ENCODE data around the gene ZNF536. TPM values are rescaled to one million over a fixed set of nuclear protein-coding genes. Genes with fewer than 3 reads are reported as not detected.

The ZNF536 gene
- total and polyA plus RNA-seq, 2 of the 13 experiments (the other 11 are each of a cell fraction or from before 2014, with no cell fraction given): not detected

DNA sequence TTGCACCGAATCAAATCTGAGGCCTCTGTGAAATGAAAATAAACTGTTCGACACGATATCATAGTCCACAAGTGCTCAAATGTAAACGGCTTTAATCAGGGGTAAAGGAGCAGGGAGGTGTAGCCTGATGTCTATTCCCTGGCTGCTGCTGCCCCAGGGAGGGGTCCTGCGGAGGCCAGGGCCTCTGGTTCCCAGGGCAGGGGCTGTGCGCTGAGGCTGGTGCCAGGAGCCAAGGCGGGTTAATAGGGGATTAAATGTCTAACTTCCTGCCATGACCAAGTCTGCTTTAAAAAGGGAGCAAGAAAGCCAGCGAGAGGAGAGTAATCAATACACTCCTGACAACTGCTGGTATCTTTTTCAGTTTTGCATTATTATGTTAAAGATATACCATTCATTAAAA lies 59.4 kb downstream of the ZNF536 start:
- no peak for ATAC-seq
- in situ Hi-C loops (cut with HindIII; ENCODE audit: extremely low pct_ligation_motif_present, low pct_unique_long_range_greater_than_20kb): no loop called here
- no TSS peak for BruUV-seq (replicated peaks)

DNA sequence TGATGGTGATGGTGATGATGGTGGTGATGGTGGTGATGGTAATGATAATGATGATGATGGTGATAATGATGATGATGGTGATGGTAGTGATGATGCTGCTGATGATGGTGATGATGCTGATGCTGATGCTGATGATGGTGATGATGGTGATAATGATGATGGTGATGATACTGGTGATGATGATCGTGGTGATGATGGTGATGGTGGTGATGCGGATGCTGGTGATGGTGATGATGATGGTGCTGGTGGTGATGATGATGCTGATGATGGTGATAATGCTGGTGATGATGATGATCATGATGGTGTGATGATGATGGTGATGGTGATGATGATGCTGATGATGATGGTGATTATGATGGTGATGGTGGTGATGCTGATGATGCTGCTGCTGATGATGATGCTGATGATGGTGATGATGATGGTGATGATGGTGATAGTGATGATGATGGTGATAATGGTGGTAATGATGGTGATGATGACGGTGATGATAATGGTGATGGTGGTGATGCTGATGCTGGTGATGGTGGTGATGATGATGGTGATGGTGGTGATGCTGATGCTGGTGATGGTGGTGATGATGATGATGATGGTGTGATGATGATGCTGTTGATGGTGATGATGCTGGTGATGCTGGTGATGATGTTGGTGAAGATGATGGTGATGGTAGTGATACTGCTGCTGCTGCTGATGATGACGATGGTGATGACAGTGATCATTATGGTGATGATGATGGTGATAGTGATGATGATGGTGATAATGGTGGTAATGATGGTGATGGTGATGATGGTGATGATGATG lies 62.8 kb downstream of the ZNF536 start:
- Histone ChIP-seq H3K4me2 (ENCODE audit: low read depth, low read length) (no peak overlapping the region), H2AFZ (ENCODE audit: low read length) (no peak overlapping the region), H3K27ac (ENCODE audit: extremely low read length, insufficient read depth, low read length) (no peak overlapping the region), H3K27me3 (ENCODE audit: control insufficient read depth in 1 of 2, insufficient read depth in 2 of 2, low read length in 2 of 2) (peaks cover 1 to 8% of the 10 kb centered on the region in 2 experiments; a peak in 3 of 5 replicates), H3K4me3 (replicated peaks in 1 of 3; ENCODE audit: insufficient read depth in 1 of 3, low read depth in 2 of 3, low read length in 3 of 3) (no peak overlapping the region), H3K4me1 (ENCODE audit: insufficient read depth, low read length) (no peaks in the 10 kb centered on the region), H3K9me3 (ENCODE audit: low read length) (peaks cover 10% of the 10 kb centered on the region; the same call in 1 of the 2 replicates), H3K79me2 (ENCODE audit: insufficient read depth, low read length) (no peaks in the 10 kb centered on the region), H3K36me3 (replicated peaks in 1 of 2; ENCODE audit: control insufficient read depth in 1 of 2, insufficient read depth in 2 of 2, low read length in 2 of 2) (no peaks in the 10 kb centered on the region), H4K20me1 (ENCODE audit: insufficient read depth, low read length) (no peaks in the 10 kb centered on the region), H3K9ac (ENCODE audit: insufficient read depth, low read depth, low read length) (no peak overlapping the region)
- no peak for FAIRE-seq
- no peak for TF ChIP-seq ZEB1 (IDR thresholded peaks at IDR 0.05; ENCODE audit: insufficient replicate concordance, low read depth)
- peak; percentile 4; the same call in 1 of the 2 replicates for TF ChIP-seq FOXA1 (IDR thresholded peaks at IDR 0.05)
- no peak for TF ChIP-seq FOXA1 (CRISPR knock-in tag; IDR thresholded peaks at IDR 0.05)
- TF ChIP-seq HOXD1 (CRISPR knock-in tag; IDR thresholded peaks at IDR 0.05): no peak
- peak; percentile 97 for TF ChIP-seq CREB1 (IDR thresholded peaks at IDR 0.05)
- no peak for TF ChIP-seq CREB1 (CRISPR knock-in tag; IDR thresholded peaks at IDR 0.05)
- peak; percentile 33; the same call in 1 of the 2 replicates for TF ChIP-seq NFRKB (IDR thresholded peaks at IDR 0.05)
- TF ChIP-seq, protein P1, sequence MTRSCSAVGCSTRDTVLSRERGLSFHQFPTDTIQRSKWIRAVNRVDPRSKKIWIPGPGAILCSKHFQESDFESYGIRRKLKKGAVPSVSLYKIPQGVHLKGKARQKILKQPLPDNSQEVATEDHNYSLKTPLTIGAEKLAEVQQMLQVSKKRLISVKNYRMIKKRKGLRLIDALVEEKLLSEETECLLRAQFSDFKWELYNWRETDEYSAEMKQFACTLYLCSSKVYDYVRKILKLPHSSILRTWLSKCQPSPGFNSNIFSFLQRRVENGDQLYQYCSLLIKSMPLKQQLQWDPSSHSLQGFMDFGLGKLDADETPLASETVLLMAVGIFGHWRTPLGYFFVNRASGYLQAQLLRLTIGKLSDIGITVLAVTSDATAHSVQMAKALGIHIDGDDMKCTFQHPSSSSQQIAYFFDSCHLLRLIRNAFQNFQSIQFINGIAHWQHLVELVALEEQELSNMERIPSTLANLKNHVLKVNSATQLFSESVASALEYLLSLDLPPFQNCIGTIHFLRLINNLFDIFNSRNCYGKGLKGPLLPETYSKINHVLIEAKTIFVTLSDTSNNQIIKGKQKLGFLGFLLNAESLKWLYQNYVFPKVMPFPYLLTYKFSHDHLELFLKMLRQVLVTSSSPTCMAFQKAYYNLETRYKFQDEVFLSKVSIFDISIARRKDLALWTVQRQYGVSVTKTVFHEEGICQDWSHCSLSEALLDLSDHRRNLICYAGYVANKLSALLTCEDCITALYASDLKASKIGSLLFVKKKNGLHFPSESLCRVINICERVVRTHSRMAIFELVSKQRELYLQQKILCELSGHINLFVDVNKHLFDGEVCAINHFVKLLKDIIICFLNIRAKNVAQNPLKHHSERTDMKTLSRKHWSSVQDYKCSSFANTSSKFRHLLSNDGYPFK (CRISPR knock-in tag; IDR thresholded peaks at IDR 0.05; ENCODE audit: borderline replicate concordance): no peak
- TF ChIP-seq ZNF282 (IDR thresholded peaks at IDR 0.05; ENCODE audit: partially characterized antibody): peak; percentile 18
- TF ChIP-seq ZSCAN12 (CRISPR knock-in tag; IDR thresholded peaks at IDR 0.05): no peak
- in situ Hi-C loops (cut with HindIII; ENCODE audit: extremely low pct_ligation_motif_present, low pct_unique_long_range_greater_than_20kb) (no loop called here), intact Hi-C loops (cut with micrococcal nuclease; ENCODE audit: unreplicated experiment) (no loop called here)
- no peak for DNase-seq (ENCODE audit: low spot score)
- no TSS peak for BruUV-seq (replicated peaks)
- ChIA-PET CTCF (ENCODE audit: low intra/inter-chr PET ratio, low total read pairs) (no interaction called here), POLR2A (no interaction called here)
- WGBS (ENCODE audit: low lambda C conversion rate): 5% methylated on average over 4 of the region's 4 CpGs
- ATAC-seq: no peak

More for the DNA sequence above, 59.4 kb downstream of the ZNF536 start:
- FAIRE-seq: no peak
- Histone ChIP-seq H3K79me2 (ENCODE audit: insufficient read depth, low read length) (no peaks in the 10 kb centered on the region), H3K36me3 (replicated peaks in 1 of 2; ENCODE audit: control insufficient read depth in 1 of 2, insufficient read depth in 2 of 2, low read length in 2 of 2) (no peaks in the 10 kb centered on the region), H3K27me3 (ENCODE audit: control insufficient read depth in 1 of 2, insufficient read depth in 2 of 2, low read length in 2 of 2) (peaks cover 0 to 5% of the 10 kb centered on the region in 2 experiments; a peak in 3 of 5 replicates), H4K20me1 (ENCODE audit: insufficient read depth, low read length) (no peaks in the 10 kb centered on the region), H3K4me3 (replicated peaks in 1 of 3; ENCODE audit: insufficient read depth in 1 of 3, low read depth in 2 of 3, low read length in 3 of 3) (no peak overlapping the region), H3K4me1 (ENCODE audit: insufficient read depth, low read length) (no peaks in the 10 kb centered on the region), H2AFZ (ENCODE audit: low read length) (no peak overlapping the region), H3K27ac (ENCODE audit: extremely low read length, insufficient read depth, low read length) (no peak overlapping the region), H3K4me2 (ENCODE audit: low read depth, low read length) (no peak overlapping the region), H3K9ac (ENCODE audit: insufficient read depth, low read depth, low read length) (no peak overlapping the region), H3K9me3 (ENCODE audit: low read length) (peaks cover 10% of the 10 kb centered on the region; the same call in 1 of the 2 replicates)
- intact Hi-C loops (cut with micrococcal nuclease; ENCODE audit: unreplicated experiment): no loop called here
- TF ChIP-seq TGIF2 (CRISPR knock-in tag; IDR thresholded peaks at IDR 0.05): no peak
- no peak for TF ChIP-seq ZFP41 (CRISPR knock-in tag; IDR thresholded peaks at IDR 0.05; ENCODE audit: borderline replicate concordance)
- TF ChIP-seq TCF12 (IDR thresholded peaks at IDR 0.05): no peak
- TF ChIP-seq TCF12 (CRISPR knock-in tag; IDR thresholded peaks at IDR 0.05): no peak
- no peak for TF ChIP-seq ZNF644 (CRISPR knock-in tag; IDR thresholded peaks at IDR 0.05; ENCODE audit: low read depth)
- ChIA-PET CTCF (ENCODE audit: low intra/inter-chr PET ratio, low total read pairs) (no interaction called here), POLR2A (no interaction called here)
- DNase-seq (ENCODE audit: low spot score): no peak
- WGBS (ENCODE audit: low lambda C conversion rate): 18% methylated on average over 8 of the region's 8 CpGs
